Calu3 (cell line): Measurements from ENCODE around the gene DDA1. TPM values are rescaled to one million over a fixed set of nuclear protein-coding genes. Genes with fewer than 3 reads are reported as not detected.

Source experiments
- BruUV-seq: library from RNA; stranded (reverse); fragments of 400-500 nt; replicated peaks from 2 replicates; lab custom pipeline; 2021; lab: Mats Ljungman, UMichigan
- CTCF ChIA-PET: fragments of 300-600 bp; sonication (Branson Sonifier 250); formaldehyde crosslinking; loops from one replicate; lab custom pipeline; 2022; ENCODE audit warnings: antibody characterized with exemption; lab: Charles Lee
- DNase-seq: peaks from one replicate; pipeline ENCODE4 v3.0.0; 2022
- H3K27ac Mint-ChIP-seq: one replicate; pipeline ENCODE4 v1.8.0; 2022; ENCODE audit warnings: mixed read lengths; ENCODE audit not compliant: unreplicated experiment
- H3K27me3 Mint-ChIP-seq: one replicate; pipeline ENCODE4 v1.8.0; 2022; ENCODE audit warnings: mixed read lengths; ENCODE audit not compliant: unreplicated experiment
- H3K36me3 Mint-ChIP-seq: one replicate; pipeline ENCODE4 v1.8.0; 2022; ENCODE audit warnings: mild to moderate bottlenecking, moderate library complexity, mixed read lengths; ENCODE audit not compliant: insufficient read depth, unreplicated experiment
- H3K4me1 Mint-ChIP-seq: one replicate; pipeline ENCODE4 v1.8.0; 2022; ENCODE audit warnings: mild to moderate bottlenecking, low read depth, mixed read lengths; ENCODE audit not compliant: unreplicated experiment
- H3K4me3 Mint-ChIP-seq: one replicate; pipeline ENCODE4 v1.8.0; 2022; ENCODE audit warnings: mild to moderate bottlenecking, low read depth, moderate library complexity, mixed read lengths; ENCODE audit not compliant: unreplicated experiment
- H3K9me3 Mint-ChIP-seq: one replicate; pipeline ENCODE4 v1.8.0; 2022; ENCODE audit warnings: low read depth, mixed read lengths; ENCODE audit not compliant: unreplicated experiment
- intact Hi-C: fragments of 100-400 bp; cut with micrococcal nuclease; formaldehyde crosslinking; loops from one replicate; pipeline ENCODE4 v1.10.0; 2022; ENCODE audit not compliant: unreplicated experiment
- total RNA-seq: library from RNA; stranded (reverse); gene quantifications from 2 replicates; pipeline ENCODE4 v1.2.3, GENCODE V29; 2022
- TF ChIP-seq, protein P1 (sequence below): fragments of 200-600 bp; IDR thresholded peaks from one replicate; pipeline ENCODE4 v1.8.0; 2022; ENCODE audit warnings: antibody characterized with exemption; ENCODE audit not compliant: unreplicated experiment

DDA1 gene
- total RNA-seq, 1 experiment from 2014 or later, result 50.8 TPM

DNA sequence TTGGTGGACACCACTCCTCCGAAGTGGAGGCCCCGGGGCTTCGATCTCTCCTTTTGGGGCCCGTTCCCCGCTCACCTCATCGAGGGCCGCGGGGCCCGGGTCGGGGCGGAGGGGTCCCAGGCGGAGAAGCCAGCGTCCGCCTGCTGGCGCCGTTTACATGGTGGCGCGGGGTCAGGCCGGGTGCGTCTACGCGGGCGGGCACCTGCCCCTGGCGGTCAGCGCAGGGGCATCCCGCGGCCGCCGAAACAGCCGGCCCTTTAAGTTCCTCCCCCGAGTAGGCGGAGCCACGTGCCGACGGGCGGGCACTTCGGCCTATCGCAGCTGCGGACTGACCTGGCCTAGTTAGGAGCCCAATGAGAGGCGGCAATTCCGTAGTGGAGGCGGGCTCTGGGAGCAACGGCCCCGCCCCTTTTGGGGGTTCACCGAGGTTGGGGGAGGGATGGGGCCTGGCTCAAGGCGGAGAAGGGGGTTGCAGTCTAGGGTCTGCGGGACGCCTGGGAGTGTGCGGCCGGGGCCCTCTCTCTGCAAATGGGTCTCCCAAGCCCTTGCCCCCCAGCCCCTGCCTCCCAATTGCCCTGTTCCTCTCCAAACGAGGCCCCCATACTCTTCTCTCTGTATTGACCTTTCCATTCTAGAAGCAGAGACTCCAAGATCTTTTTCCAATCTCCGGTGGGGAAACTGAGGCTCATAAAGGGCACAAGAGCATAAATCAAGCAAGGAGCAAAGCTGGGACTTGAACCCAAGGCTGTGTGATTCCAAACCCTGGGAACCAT lies 6.0 kb upstream of the DDA1 start, which contains the start of gene ABHD8:
ABHD8 (minus strand) TSS at position 259 of the 773 bp plus-strand sequence. CDS start 1,809 bp downstream, outside the sequence.
- peak within 1 kb of the TSS; percentile 58 for H3K4me3 Mint-ChIP-seq
- peak; percentile 94 for DNase-seq
- no peaks in the 10 kb centered on the region for H3K27me3 Mint-ChIP-seq
- H3K4me1 Mint-ChIP-seq, result peaks cover 17% of the 10 kb centered on the region
- TF ChIP-seq, protein P1, sequence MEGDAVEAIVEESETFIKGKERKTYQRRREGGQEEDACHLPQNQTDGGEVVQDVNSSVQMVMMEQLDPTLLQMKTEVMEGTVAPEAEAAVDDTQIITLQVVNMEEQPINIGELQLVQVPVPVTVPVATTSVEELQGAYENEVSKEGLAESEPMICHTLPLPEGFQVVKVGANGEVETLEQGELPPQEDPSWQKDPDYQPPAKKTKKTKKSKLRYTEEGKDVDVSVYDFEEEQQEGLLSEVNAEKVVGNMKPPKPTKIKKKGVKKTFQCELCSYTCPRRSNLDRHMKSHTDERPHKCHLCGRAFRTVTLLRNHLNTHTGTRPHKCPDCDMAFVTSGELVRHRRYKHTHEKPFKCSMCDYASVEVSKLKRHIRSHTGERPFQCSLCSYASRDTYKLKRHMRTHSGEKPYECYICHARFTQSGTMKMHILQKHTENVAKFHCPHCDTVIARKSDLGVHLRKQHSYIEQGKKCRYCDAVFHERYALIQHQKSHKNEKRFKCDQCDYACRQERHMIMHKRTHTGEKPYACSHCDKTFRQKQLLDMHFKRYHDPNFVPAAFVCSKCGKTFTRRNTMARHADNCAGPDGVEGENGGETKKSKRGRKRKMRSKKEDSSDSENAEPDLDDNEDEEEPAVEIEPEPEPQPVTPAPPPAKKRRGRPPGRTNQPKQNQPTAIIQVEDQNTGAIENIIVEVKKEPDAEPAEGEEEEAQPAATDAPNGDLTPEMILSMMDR, result peak; percentile 52
- BruUV-seq, result no TSS peak
- CTCF ChIA-PET, result interaction anchor here (0.6 kb wide), 1 partner anchor 21 kb away, joined by 3 read pairs; no protein-coding TSS in a partner anchor
- intact Hi-C loops, result no loop called here
- H3K36me3 Mint-ChIP-seq, result peaks cover 28% of the 10 kb centered on the region
- H3K27ac Mint-ChIP-seq, result no peak within 1 kb of the TSS
- no peaks in the 10 kb centered on the region for H3K9me3 Mint-ChIP-seq

DNA sequence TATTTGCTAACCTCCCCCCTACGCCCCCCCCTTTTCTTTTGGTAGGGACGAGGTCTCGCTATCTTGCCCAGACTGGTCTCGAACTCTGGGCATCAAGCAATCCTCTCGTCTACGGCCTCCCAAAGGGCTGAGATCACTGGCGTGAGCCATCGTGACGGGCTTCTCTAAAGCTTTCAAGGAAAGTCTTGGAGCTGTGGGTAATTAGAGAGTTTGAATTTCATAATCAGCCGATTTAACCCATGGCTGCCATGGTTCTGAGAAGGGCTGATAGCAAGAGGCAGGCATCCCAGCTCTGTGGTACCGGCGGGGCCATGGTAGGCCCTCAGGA lies 5.5 kb upstream of the DDA1 start:
- CTCF ChIA-PET, result no interaction called here
- BruUV-seq, result no TSS peak
- no peak overlapping the region for H3K27ac Mint-ChIP-seq

DNA sequence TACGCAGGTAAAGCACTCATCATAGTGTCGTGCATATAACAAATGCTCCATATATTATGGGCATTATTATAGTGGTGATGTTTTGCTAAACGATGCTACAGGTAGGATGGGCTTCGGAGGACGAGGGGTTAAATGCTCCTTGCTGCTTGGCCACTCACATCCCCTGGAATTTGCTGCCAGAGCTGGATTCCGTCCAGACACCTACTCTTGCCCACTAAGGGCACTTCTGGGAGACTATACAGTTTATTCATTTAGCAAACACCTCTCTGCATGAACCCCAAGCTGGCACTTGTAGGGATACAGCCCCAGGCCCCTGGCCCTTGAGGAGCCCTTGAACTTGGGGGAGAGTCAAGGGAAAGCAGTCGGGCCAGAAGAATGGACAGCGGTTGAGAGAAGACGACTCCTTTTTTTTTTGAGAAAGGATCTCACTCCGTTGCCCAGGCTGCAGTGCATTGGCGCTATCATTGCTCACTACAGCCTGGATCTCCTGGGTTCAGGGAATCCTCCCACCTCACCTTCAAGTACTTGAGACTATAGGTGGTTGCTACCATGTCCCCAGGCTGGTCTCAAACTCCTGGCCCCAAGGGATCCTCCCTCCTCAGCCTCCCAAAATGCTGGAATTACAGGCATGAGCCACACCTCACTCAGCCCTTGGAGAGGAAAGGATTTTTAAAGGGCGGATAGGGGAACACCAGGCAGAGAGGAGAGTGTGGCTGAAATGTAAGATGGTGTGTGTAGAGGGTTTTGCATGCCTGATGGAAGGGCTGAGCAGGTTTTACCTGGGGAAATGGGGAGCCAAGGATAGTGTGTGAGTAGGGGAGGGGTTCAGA lies 4.8 kb upstream of the DDA1 start:
- peaks cover 37% of the 10 kb centered on the region for H3K36me3 Mint-ChIP-seq

More for the DNA sequence above, 5.5 kb upstream of the DDA1 start:
- TF ChIP-seq, protein P1, result no peak
- no peaks in the 10 kb centered on the region for H3K27me3 Mint-ChIP-seq
- H3K36me3 Mint-ChIP-seq, result peaks cover 30% of the 10 kb centered on the region
- no peaks in the 10 kb centered on the region for H3K9me3 Mint-ChIP-seq
- H3K4me1 Mint-ChIP-seq, result peaks cover 17% of the 10 kb centered on the region
- no peak for DNase-seq
- intact Hi-C loops, result no loop called here
- peak overlapping the region; percentile 58 for H3K4me3 Mint-ChIP-seq

DNA sequence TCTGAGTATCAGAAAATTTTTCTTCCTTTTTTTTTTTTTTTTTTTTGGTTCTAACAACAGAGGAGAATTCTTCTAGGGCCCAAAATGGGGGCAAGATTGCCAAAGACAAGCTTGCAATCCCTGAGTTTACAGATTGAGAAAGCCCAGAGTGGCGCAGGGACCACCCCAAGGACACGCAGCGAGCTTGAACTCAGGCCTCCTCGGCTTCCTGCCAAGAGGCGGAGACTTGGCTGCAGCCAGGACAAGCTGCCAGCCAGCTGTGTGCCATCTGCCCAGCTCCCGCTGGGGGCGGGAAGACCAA lies 4.2 kb upstream of the DDA1 start:
- Mint-ChIP-seq H3K4me3 (peak overlapping the region; percentile 72), H3K27ac (no peak overlapping the region), H3K36me3 (peaks cover 42% of the 10 kb centered on the region), H3K4me1 (peaks cover 17% of the 10 kb centered on the region), H3K9me3 (no peaks in the 10 kb centered on the region), H3K27me3 (no peaks in the 10 kb centered on the region)
- CTCF ChIA-PET, result interaction anchor here (0.5 to 1.1 kb wide), 8 partner anchors 12 to 611 kb away, joined by 3 to 18 read pairs (median 5); partner anchors contain the start of gene ANO8
- no TSS peak for BruUV-seq
- no peak for DNase-seq
- TF ChIP-seq, protein P1, result no peak
- intact Hi-C loops, result no loop called here

More for the DNA sequence above, 4.8 kb upstream of the DDA1 start:
- TF ChIP-seq, protein P1, result no peak
- CTCF ChIA-PET, result interaction anchor here (0.6 to 1.1 kb wide), 5 partner anchors 11 to 81 kb away, joined by 3 to 18 read pairs (median 5); partner anchors contain the start of gene ANO8
- intact Hi-C loops, result no loop called here
- Mint-ChIP-seq H3K9me3 (no peaks in the 10 kb centered on the region), H3K4me1 (peaks cover 17% of the 10 kb centered on the region), H3K4me3 (peak overlapping the region; percentile 72), H3K27me3 (no peaks in the 10 kb centered on the region), H3K27ac (no peak overlapping the region)
- no peak for DNase-seq
- BruUV-seq, result no TSS peak
